Measurements from ENCODE around the gene KCNE2. TPM values are rescaled to one million over a fixed set of nuclear protein-coding genes. Genes with fewer than 3 reads are reported as not detected.

Gene KCNE2
- polyA plus RNA-seq: 0.25 and 0.30 TPM in 2 replicates
- not detected in 2 replicates for polyA minus RNA-seq

- H3K9me3 ChIP-seq (ENCODE audit: low read length): no peaks in the 10 kb centered on the region
- no peaks in the 10 kb centered on the region for H3F3A ChIP-seq (ENCODE audit: insufficient read depth, low read length, poor library complexity, severe bottlenecking)
- TF ChIP-seq CTCF (IDR thresholded peaks at IDR 0.05; ENCODE audit: poor library complexity, severe bottlenecking) (no peak), RAD21 (conservative IDR thresholded peaks at IDR 0.05) (no peak), SMC3 (conservative IDR thresholded peaks at IDR 0.05; ENCODE audit: poor library complexity) (no peak)
- no peaks in the 10 kb centered on the region for H3K36me3 ChIP-seq (ENCODE audit: insufficient read depth, low read length)
- H3K27ac ChIP-seq (ENCODE audit: low read length): no peak within 1 kb of the TSS
- no peak within 1 kb of the TSS for H3K4me2 ChIP-seq (ENCODE audit: low read length)
- no peaks in the 10 kb centered on the region for H3K79me2 ChIP-seq (replicated peaks; ENCODE audit: insufficient read depth, low read length)
- no peak within 1 kb of the TSS for H3K4me3 ChIP-seq (ENCODE audit: low read length)
- no peak within 1 kb of the TSS for H3K9ac ChIP-seq (ENCODE audit: low read length)
- H3K27me3 ChIP-seq (ENCODE audit: insufficient read depth, low read depth, low read length): no peaks in the 10 kb centered on the region
- no peaks in the 10 kb centered on the region for H3K9me2 ChIP-seq (ENCODE audit: insufficient read depth, low read length)
- no peak within 1 kb of the TSS for H2AFZ ChIP-seq (ENCODE audit: low read depth, low read length)
- no peaks in the 10 kb centered on the region for H4K20me1 ChIP-seq (ENCODE audit: insufficient read depth)
Measured at GRCh38 chr21:34363733-34364132, at the start of gene KCNE2. Gene KCNE2, plus strand, starts transcription at chr21:34364006. Its CDS starts 6,473 bp downstream, at chr21:34370479.

DNA sequence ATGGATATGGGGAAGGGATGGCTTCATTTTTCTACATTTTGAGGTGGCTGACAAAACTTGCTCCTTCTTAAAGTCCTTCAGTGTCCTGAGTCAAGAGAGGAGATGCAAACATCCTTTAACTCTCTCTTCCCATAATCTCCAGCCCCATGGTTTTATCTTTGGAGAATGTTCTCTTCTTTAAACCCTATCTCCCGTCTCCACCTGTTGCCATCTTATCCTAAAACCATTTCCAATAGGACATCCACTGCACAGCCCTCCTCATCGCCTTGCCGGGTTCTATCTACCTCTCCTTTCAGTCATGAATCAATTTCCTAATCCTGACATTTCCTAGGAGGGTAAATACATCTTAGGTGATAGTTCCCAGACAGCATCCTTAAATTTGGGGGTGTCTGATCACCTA lies 44.2 kb upstream of the KCNE2 start:
- no peak overlapping the region for H3K4me3 ChIP-seq (ENCODE audit: low read length)
- H4K20me1 ChIP-seq (ENCODE audit: insufficient read depth): no peaks in the 10 kb centered on the region
- TF ChIP-seq MXI1 (conservative IDR thresholded peaks at IDR 0.05; ENCODE audit: poor library complexity, severe bottlenecking) (no peak), POLR2AphosphoS5 (IDR thresholded peaks at IDR 0.05) (no peak), CTCF (IDR thresholded peaks at IDR 0.05; ENCODE audit: poor library complexity, severe bottlenecking) (no peak), EP300 (conservative IDR thresholded peaks at IDR 0.05; ENCODE audit: poor library complexity, severe bottlenecking) (no peak), TAF1 (IDR thresholded peaks at IDR 0.05; ENCODE audit: low read depth) (no peak), EZH2 (IDR thresholded peaks at IDR 0.05; ENCODE audit: borderline replicate concordance, insufficient read depth, low read length, poor library complexity, severe bottlenecking) (no peak), RAD21 (conservative IDR thresholded peaks at IDR 0.05) (no peak), SMC3 (conservative IDR thresholded peaks at IDR 0.05; ENCODE audit: poor library complexity) (no peak)
- TF ChIP-seq, protein P1, sequence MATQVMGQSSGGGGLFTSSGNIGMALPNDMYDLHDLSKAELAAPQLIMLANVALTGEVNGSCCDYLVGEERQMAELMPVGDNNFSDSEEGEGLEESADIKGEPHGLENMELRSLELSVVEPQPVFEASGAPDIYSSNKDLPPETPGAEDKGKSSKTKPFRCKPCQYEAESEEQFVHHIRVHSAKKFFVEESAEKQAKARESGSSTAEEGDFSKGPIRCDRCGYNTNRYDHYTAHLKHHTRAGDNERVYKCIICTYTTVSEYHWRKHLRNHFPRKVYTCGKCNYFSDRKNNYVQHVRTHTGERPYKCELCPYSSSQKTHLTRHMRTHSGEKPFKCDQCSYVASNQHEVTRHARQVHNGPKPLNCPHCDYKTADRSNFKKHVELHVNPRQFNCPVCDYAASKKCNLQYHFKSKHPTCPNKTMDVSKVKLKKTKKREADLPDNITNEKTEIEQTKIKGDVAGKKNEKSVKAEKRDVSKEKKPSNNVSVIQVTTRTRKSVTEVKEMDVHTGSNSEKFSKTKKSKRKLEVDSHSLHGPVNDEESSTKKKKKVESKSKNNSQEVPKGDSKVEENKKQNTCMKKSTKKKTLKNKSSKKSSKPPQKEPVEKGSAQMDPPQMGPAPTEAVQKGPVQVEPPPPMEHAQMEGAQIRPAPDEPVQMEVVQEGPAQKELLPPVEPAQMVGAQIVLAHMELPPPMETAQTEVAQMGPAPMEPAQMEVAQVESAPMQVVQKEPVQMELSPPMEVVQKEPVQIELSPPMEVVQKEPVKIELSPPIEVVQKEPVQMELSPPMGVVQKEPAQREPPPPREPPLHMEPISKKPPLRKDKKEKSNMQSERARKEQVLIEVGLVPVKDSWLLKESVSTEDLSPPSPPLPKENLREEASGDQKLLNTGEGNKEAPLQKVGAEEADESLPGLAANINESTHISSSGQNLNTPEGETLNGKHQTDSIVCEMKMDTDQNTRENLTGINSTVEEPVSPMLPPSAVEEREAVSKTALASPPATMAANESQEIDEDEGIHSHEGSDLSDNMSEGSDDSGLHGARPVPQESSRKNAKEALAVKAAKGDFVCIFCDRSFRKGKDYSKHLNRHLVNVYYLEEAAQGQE (IDR thresholded peaks at IDR 0.05; ENCODE audit: borderline replicate concordance): no peak
- H3K27me3 ChIP-seq (ENCODE audit: insufficient read depth, low read depth, low read length): no peaks in the 10 kb centered on the region
- no peak overlapping the region for H3K9ac ChIP-seq (ENCODE audit: low read length)
- H2AFZ ChIP-seq (ENCODE audit: low read depth, low read length): no peak overlapping the region
- no peaks in the 10 kb centered on the region for H3K9me3 ChIP-seq (ENCODE audit: low read length)
- no peaks in the 10 kb centered on the region for H3F3A ChIP-seq (ENCODE audit: insufficient read depth, low read length, poor library complexity, severe bottlenecking)
- H3K79me2 ChIP-seq (replicated peaks; ENCODE audit: insufficient read depth, low read length): no peaks in the 10 kb centered on the region
- H3K4me2 ChIP-seq (ENCODE audit: low read length): no peak overlapping the region
- no peak overlapping the region for H3K27ac ChIP-seq (ENCODE audit: low read length)
- H3K9me2 ChIP-seq (ENCODE audit: insufficient read depth, low read length): no peaks in the 10 kb centered on the region
- no peaks in the 10 kb centered on the region for H3K36me3 ChIP-seq (ENCODE audit: insufficient read depth, low read length)
